HepG2 (cell line): Measurements from ENCODE around the gene C11orf42. TPM values are rescaled to one million over a fixed set of nuclear protein-coding genes. Genes with fewer than 3 reads are reported as not detected.

ENCODE experiments used
- ATAC-seq: fragments of 200-7000 bp; cut with Tn5 transposase; 3 replicates; pipeline ENCODE4 v1.9.1; 2020; ENCODE audit warnings: mild to moderate bottlenecking, moderate library complexity
- BruUV-seq: library from RNA; stranded (reverse); fragments of 400-500 nt; replicated peaks from 2 replicates; lab custom pipeline; 2021; lab: Mats Ljungman, UMichigan
- CTCF ChIA-PET: fragments of 300-600 bp; formaldehyde crosslinking; extraction: SDS; loops from one replicate; lab custom pipeline; 2021; ENCODE audit warnings: low total read pairs, inconsistent platforms, low intra/inter-chr PET ratio; lab: Yijun Ruan, JAX
- POLR2A ChIA-PET: fragments of 350-600 bp; sonication (Branson Sonifier 250); formaldehyde crosslinking; loops from one replicate; lab custom pipeline; 2020; ENCODE audit warnings: antibody characterized with exemption, inconsistent platforms; lab: Yijun Ruan, JAX
- DNase-seq: peaks from one replicate; pipeline ENCODE4 v3.0.0-alpha.2; 2015; ENCODE audit warnings: low spot score
- FAIRE-seq: peaks from 3 replicates; lab custom pipeline; 2011; peaks lifted over from hg19 to GRCh38; lab: Jason Lieb, UNC
- H2AFZ ChIP-seq: one replicate; pipeline ENCODE4 v1.6.1; 2011; ENCODE audit warnings: low read length, inconsistent platforms
- H3K27ac ChIP-seq: fragments of 300-600 bp; 3 replicates; pipeline ENCODE4 v1.8.0; 2011; ENCODE audit warnings: mixed run types, mild to moderate bottlenecking, mixed read lengths, low read length, inconsistent platforms; ENCODE audit not compliant: insufficient read depth; ENCODE audit errors: extremely low read length
- H3K27me3 ChIP-seq, 2 experiments: fragments of 200-600 bp in 1 of 2; 2 replicates in 1 of 2; 3 replicates in 1 of 2; pipeline versions ENCODE4 v1.6.0 to v1.8.0; 2011; ENCODE audit warnings: low read length in 2 of 2, mild to moderate bottlenecking in 2 of 2, moderate library complexity in 2 of 2, inconsistent platforms in 1 of 2; ENCODE audit not compliant: insufficient read depth in 2 of 2, control insufficient read depth in 1 of 2
- H3K36me3 ChIP-seq, 2 experiments: fragments of 200-600 bp in 1 of 2; replicated peaks in 1 of 2; 2 replicates in 1 of 2; 3 replicates in 1 of 2; pipeline versions ENCODE4 v1.5.1 to v1.8.0; 2011; ENCODE audit warnings: low read length in 2 of 2, inconsistent platforms in 1 of 2; ENCODE audit not compliant: insufficient read depth in 2 of 2, control insufficient read depth in 1 of 2
- H3K4me1 ChIP-seq: 2 replicates; pipeline ENCODE4 v1.5.1; 2012; ENCODE audit warnings: low read length, inconsistent platforms; ENCODE audit not compliant: insufficient read depth
- H3K4me2 ChIP-seq: 2 replicates; pipeline ENCODE4 v1.6.0; 2011; ENCODE audit warnings: low read depth, low read length, inconsistent platforms
- H3K4me3 ChIP-seq, 3 experiments: fragments of 200-600 bp in 1 of 3; sonication (generic), shearing (Covaris generic) in 1 of 3; replicated peaks in 1 of 3; 2 replicates each; pipeline ENCODE4 v1.5.1; 2011 to 2016; ENCODE audit warnings: low read length in 3 of 3, inconsistent platforms in 2 of 3, low read depth in 2 of 3, mild to moderate bottlenecking in 2 of 3, control low read depth in 1 of 3, mixed read lengths in 1 of 3; ENCODE audit not compliant: insufficient read depth in 1 of 3
- H3K79me2 ChIP-seq: one replicate; pipeline ENCODE4 v1.6.1; 2011; ENCODE audit warnings: low read length, inconsistent platforms; ENCODE audit not compliant: insufficient read depth
- H3K9ac ChIP-seq: 2 replicates; pipeline ENCODE4 v1.6.0; 2011; ENCODE audit warnings: mild to moderate bottlenecking, low read depth, low read length, inconsistent platforms; ENCODE audit not compliant: insufficient read depth
- H3K9me3 ChIP-seq: 2 replicates; pipeline ENCODE4 v1.5.1; 2012; ENCODE audit warnings: mild to moderate bottlenecking, low read length
- H4K20me1 ChIP-seq: 2 replicates; pipeline ENCODE4 v1.6.0; 2011; ENCODE audit warnings: inconsistent platforms, mild to moderate bottlenecking, low read length, moderate library complexity; ENCODE audit not compliant: insufficient read depth
- CEBPB ChIP-seq: IDR thresholded peaks from 2 replicates; pipeline ENCODE4 v1.6.1; 2011; ENCODE audit warnings: low read depth, low read length, improper control_type of control experiment, borderline replicate concordance
- CEBPG ChIP-seq: IDR thresholded peaks from 2 replicates; pipeline ENCODE4 v1.6.1; 2016
- MED13 ChIP-seq: sonication (generic); formaldehyde crosslinking; IDR thresholded peaks from 2 replicates; pipeline ENCODE4 v1.5.0; 2020; ENCODE audit warnings: missing genetic modification reagents
- MYC ChIP-seq: sonication (generic); formaldehyde crosslinking; IDR thresholded peaks from 2 replicates; pipeline ENCODE4 v1.9.0; 2021; ENCODE audit warnings: missing genetic modification reagents, borderline replicate concordance
- ZNF556 ChIP-seq: sonication (generic); formaldehyde crosslinking; IDR thresholded peaks from 2 replicates; pipeline ENCODE4 v1.4.0; 2020; ENCODE audit warnings: mild to moderate bottlenecking, missing genetic modification reagents, borderline replicate concordance
- WGBS: methylation state at CpG from one replicate; pipeline ENCODE4 v1.1.6; 2017; ENCODE audit warnings: low lambda C conversion rate; 5-methylcytosine and 5-hydroxymethylcytosine counted together
- in situ Hi-C: cut with HindIII; loops from 2 replicates; pipeline ENCODE4 v1.10.0; 2017; ENCODE audit warnings: low pct_unique_long_range_greater_than_20kb; ENCODE audit not compliant: extremely low pct_ligation_motif_present
- intact Hi-C: fragments of 100-400 bp; cut with micrococcal nuclease; formaldehyde crosslinking; loops from one replicate; pipeline ENCODE4 v1.10.0; 2022; ENCODE audit not compliant: unreplicated experiment
- polyA plus RNA-seq, 8 experiments: library from polyadenylated mRNA; depleted of rRNA in 3 of 8; stranded (reverse) in 7 of 8; unstranded in 1 of 8; fragments of >200 nt; fragmentation: Illumina TruSeq in 4 of 8; extraction: Trizol in 4 of 8; gene quantifications; 2 replicates each; pipeline versions ENCODE4 v1.2.1 to v1.2.3, GENCODE V29; 2011 to 2016; ENCODE audit warnings: low read depth in 4 of 8, missing spikeins in 1 of 8, mixed read lengths in 1 of 8; ENCODE audit not compliant: insufficient read depth in 1 of 8
- total RNA-seq, 5 experiments: library from RNA; depleted of rRNA; stranded (reverse); fragments of >200 nt; fragmentation: Illumina TruSeq; extraction: Trizol; gene quantifications; 2 replicates each; pipeline ENCODE4 v1.2.3, GENCODE V29; 2016; ENCODE audit warnings: low read depth in 1 of 5

Gene C11orf42
- total and polyA plus RNA-seq, 2 of the 13 experiments (the other 11 are each of a cell fraction or from before 2014, with no cell fraction given) = not detected

GRCh38 chr11:6200975-6201374 is 4.4 kb upstream of the C11orf42 start:
- H3K36me3 ChIP-seq = no peaks in the 10 kb centered on the region
- BruUV-seq = no TSS peak
- in situ Hi-C loops = no loop called here
- ChIA-PET CTCF (no interaction called here), POLR2A (no interaction called here)
- H3K27ac ChIP-seq = no peak overlapping the region
- WGBS = 56% methylated on average over 4 of the region's 4 CpGs
- H3K4me2 ChIP-seq = no peak overlapping the region
- no peak overlapping the region for H3K4me3 ChIP-seq
- no peaks in the 10 kb centered on the region for H4K20me1 ChIP-seq
- intact Hi-C loops = no loop called here
- H2AFZ ChIP-seq = no peak overlapping the region
- peaks cover 1 to 5% of the 10 kb centered on the region in 2 experiments; a peak in 3 of 5 replicates for H3K27me3 ChIP-seq
- no peak for DNase-seq
- TF ChIP-seq MED13 (CRISPR knock-in tag) = no peak
- TF ChIP-seq CEBPB = peak; percentile 1; the same call in 1 of the 2 replicates
- H3K79me2 ChIP-seq = no peaks in the 10 kb centered on the region
- H3K9me3 ChIP-seq = no peaks in the 10 kb centered on the region
- no peak for ATAC-seq
- H3K4me1 ChIP-seq = no peaks in the 10 kb centered on the region
- FAIRE-seq = no peak
- no peak overlapping the region for H3K9ac ChIP-seq

DNA sequence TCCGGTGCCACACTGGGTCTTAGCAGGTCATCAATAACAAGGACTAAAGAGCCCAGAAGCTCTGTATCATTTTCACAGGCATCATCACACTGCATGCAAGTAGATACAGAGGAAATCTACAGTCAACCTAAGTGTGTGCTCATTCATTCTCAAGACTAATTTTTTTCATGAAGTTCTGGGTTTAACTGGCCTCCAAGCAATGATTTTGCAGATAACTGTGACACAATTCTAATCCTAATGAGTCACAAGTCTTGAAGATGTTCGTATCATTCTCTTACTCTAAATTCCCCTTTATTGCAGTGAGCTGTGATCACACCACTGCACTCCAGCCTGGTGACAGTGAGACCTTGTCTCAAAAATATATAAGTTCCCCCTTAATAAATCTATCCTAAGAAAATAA is 3.9 kb upstream of the C11orf42 start:
- Histone ChIP-seq H3K9me3 (no peaks in the 10 kb centered on the region), H3K4me1 (no peaks in the 10 kb centered on the region), H3K27ac (no peak overlapping the region), H3K36me3 (no peaks in the 10 kb centered on the region), H3K4me3 (no peak overlapping the region), H4K20me1 (no peaks in the 10 kb centered on the region), H2AFZ (no peak overlapping the region), H3K4me2 (no peak overlapping the region), H3K9ac (no peak overlapping the region), H3K79me2 (no peaks in the 10 kb centered on the region), H3K27me3 (peaks cover 1 to 5% of the 10 kb centered on the region in 2 experiments; a peak in 2 of 5 replicates)
- ChIA-PET CTCF (no interaction called here), POLR2A (no interaction called here)
- WGBS = 86% methylated on average over 2 of the region's 2 CpGs
- intact Hi-C loops = no loop called here
- DNase-seq = no peak
- no peak for ATAC-seq
- FAIRE-seq = no peak
- in situ Hi-C loops = no loop called here
- no TSS peak for BruUV-seq
- TF ChIP-seq MYC (CRISPR knock-in tag) (no peak), ZNF556 (CRISPR knock-in tag) (no peak), CEBPG (CRISPR knock-in tag) (no peak)
